GM12875 (cell line): ENCODE measurements around the gene CARD11.
A peak's percentile ranks its signal among the peaks of the same experiment; 100 is the strongest.

Experiments
- H3K4me3 ChIP-seq: one replicate; pipeline ENCODE4 v1.5.1; 2011; ENCODE audit warnings: low read depth, low read length, control low read depth
- CTCF ChIP-seq: IDR thresholded peaks from 2 replicates; pipeline ENCODE4 v1.5.1; 2011; ENCODE audit warnings: low read depth, mild to moderate bottlenecking, control low read depth, inconsistent platforms, low read length, moderate library complexity, borderline replicate concordance; ENCODE audit not compliant: insufficient read depth

Gene CARD11

DNA sequence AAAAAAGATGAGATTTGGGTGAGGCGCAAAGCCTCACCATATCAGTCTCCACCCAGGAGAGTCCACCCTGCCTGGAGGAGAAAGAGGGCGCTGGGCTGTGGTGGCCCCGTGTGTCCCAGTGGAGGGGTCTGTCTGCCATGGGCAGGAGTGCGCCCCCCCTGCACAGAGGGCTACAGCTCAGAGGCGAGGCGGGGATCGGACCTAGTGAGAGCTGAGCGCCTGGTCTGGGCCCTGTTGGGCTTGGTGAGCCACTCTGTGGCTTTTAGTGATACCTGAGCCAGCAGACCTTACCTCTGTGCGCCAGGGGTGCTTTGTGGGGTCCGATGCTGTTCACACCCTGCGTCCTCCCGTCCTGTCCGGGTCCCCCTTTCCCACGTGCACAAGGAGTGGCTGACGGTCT lies 173.7 kb downstream of the CARD11 start:
- no peak overlapping the region for H3K4me3 ChIP-seq
- no peak for TF ChIP-seq CTCF

GRCh38 chr7:2866601-2867000 lies 177.1 kb downstream of the CARD11 start:
- no peak for TF ChIP-seq CTCF
- no peak overlapping the region for H3K4me3 ChIP-seq

GRCh38 chr7:2864999-2865670 lies 178.5 kb downstream of the CARD11 start:
- TF ChIP-seq CTCF, result peak; percentile 78
- no peak overlapping the region for H3K4me3 ChIP-seq

DNA sequence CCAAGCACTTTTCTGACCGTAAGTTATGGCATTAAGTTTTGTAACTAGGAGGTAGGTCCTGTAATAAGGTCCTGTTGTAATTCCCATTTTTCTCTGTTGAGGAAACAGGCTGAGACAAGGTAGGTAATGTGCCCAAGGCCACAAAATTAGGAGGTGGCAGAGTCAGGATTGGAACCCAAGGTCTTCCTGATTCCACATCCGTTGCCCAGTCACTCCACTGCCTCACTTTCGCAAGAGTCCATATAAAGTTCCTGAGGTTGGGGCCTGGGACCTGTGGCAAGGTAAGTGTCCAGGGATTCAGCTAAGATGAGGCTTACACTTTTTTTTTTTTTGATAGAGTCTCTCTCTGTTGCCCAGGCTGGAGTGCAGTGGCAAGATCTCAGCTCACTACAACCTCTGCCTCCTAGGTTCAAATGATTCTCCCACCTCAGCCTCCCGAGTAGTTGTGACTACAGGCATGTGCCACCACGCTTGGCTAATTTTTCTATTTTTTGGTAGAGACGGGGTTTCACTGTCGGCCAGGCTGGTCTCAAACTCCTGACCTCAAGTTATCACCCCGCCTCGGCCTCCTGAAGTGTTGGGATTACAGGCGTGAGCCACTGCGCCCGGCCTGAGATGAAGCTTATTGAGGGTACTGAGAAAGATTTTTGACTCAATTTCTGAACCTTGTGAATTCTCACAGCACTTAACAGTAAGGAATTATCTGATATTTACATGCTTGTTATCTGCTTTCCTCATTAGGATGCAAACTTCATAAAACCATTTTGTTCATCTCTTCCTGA lies 179.3 kb downstream of the CARD11 start:
- no peak overlapping the region for H3K4me3 ChIP-seq
- TF ChIP-seq CTCF, result no peak

GRCh38 chr7:2863461-2864066 lies 180.1 kb downstream of the CARD11 start:
- TF ChIP-seq CTCF, result no peak
- no peak overlapping the region for H3K4me3 ChIP-seq

GRCh38 chr7:2862831-2863361 lies 180.8 kb downstream of the CARD11 start:
- H3K4me3 ChIP-seq, result no peak overlapping the region
- TF ChIP-seq CTCF, result no peak
